GM19238 (cell line): ENCODE results near the gene CXorf49.
"Not testable (repeated sequence)": the region's sequence is repeated elsewhere in the genome, so short reads cannot be mapped to it uniquely, and the experiment has no call there.

ENCODE experiments used
- DNase-seq: peaks from one replicate; pipeline ENCODE4 v3.0.0; 2011; ENCODE audit warnings: low spot score; ENCODE audit not compliant: insufficient read length

CXorf49 gene

DNA sequence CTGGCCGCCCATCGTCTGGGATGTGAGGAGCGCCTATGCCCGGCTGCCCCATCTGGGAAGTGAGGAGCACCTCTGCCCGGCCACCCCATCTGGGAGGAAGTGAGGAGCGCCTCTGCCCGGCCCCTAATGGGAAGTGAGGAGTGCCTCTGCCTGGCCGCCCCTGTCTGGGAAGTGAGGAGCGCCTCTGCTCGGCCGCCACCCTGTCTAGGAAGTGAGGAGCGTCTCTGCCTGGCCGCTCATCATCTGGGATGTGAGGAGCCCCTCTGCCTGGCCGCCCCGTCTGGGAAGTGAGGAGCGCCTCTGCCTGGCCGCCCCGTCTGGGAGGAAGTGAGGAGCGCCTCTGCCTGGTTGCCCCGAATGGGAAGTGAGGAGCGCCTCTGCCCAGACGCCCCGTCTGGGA, 42.4 kb downstream of the CXorf49 start:
- not testable (repeated sequence) for DNase-seq

DNA sequence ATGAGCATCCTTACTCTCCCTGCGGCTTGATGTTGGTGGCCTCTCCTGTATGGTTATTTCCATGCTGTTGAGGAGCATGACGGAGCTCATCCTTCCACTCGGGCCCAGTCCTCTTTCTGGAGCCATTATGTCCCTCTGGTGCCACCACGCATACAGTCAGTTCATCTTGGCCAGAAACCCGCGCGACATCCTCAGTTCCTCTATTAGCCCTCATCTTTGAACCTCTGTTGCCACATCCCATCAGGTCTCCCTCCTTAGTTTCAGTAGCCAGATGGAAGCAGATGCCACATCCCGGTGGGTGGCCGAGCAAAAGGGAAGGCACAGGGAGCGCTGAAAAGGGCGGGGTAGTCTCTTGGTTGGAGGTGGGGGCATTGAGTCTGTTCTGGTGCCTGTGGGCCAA, 46.1 kb downstream of the CXorf49 start:
- DNase-seq: no peak

DNA sequence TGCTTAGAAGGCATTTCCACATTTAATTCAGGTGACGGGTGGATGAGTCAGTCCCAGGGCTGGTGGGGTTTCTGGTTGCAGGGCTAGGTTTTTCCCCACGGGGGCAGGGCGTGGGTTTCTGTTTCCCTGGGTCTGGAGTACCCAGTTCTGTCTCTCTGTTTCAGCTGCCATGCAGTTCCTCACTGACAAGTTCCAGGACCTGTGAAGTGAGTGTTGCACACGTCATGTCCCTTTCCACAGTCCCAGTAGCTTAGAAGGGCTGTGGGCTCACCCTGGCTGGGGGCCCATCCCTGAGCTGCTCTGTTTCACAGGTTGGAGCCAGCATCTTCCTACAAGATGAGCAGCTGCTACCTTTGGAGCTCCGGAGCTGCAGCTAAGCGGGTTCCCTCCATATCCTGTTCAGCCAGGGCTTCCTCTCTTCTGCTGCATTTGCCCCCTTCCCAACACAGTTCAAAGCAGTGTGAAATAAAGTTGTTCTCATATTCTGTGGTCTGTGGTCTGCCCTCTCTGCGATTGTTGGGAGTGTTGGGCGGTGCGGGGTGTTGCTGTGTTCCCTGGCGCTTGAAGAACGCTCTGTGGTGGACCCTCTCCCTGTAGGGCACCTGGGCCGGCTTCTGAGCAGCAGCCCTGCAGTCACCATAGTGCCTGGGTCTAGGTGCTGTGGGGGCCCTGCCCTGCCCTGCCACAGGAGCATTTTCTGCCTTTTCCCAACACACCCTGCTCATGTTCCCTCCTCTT, 46.9 kb downstream of the CXorf49 start:
- no peak for DNase-seq

DNA sequence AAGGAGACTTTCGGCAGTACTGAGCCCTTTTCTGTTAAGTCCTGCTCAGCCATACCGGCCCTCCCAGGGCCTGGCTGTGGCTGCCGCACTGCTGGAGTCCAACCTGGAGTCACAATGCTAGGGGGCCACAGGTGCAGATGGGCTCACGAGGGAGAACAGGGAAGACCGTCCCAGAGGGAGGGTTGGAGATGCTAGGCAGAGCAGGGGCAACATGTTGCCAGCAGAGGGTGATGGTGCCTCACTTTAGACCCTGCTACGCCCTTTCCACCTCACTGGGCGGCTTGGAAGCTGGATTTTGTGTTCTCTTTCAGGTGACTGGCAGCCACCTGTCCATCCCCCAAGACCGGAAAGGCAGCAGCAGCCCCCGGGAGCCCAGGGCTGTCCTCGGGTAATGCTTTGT, 48.1 kb downstream of the CXorf49 start:
- DNase-seq: not testable (repeated sequence)

DNA sequence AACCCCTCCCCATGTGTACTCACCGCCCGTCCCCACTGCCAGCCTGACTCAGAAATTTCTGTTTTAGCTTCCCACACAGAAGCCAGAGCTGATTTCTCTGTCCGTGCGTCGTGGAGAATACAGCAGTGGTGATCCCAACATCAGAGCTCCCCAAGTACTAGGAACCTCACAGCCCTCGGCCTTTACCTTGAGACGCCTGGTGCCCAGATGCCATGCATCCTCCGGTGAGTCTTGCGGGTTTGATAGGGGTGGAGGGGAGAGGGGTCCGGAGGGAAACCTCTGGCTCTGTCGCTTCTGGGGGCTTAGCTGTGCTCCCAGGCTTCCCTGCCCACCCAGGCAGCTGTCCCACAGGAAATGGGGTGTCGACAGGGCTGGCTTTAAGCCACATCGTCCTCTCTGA, 48.6 kb downstream of the CXorf49 start:
- DNase-seq: no peak

DNA sequence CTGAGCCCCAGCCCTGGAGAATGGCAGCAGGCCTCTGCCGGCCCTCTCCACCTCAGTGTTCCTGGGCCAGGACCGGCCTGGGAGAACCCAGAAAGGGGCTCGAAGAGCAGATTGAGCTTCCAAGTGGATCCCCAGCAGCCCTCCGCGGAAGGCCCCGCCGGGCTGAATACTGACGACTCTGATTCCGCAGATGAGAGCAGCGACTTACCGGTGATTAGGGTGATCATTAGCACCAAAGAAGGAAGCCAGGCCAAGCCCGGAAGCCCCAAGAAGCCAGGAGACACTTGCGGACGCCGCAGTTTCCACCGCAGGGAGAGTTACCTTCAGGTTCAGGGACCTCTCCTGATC, 49.9 kb downstream of the CXorf49 start:
- no peak for DNase-seq

DNA sequence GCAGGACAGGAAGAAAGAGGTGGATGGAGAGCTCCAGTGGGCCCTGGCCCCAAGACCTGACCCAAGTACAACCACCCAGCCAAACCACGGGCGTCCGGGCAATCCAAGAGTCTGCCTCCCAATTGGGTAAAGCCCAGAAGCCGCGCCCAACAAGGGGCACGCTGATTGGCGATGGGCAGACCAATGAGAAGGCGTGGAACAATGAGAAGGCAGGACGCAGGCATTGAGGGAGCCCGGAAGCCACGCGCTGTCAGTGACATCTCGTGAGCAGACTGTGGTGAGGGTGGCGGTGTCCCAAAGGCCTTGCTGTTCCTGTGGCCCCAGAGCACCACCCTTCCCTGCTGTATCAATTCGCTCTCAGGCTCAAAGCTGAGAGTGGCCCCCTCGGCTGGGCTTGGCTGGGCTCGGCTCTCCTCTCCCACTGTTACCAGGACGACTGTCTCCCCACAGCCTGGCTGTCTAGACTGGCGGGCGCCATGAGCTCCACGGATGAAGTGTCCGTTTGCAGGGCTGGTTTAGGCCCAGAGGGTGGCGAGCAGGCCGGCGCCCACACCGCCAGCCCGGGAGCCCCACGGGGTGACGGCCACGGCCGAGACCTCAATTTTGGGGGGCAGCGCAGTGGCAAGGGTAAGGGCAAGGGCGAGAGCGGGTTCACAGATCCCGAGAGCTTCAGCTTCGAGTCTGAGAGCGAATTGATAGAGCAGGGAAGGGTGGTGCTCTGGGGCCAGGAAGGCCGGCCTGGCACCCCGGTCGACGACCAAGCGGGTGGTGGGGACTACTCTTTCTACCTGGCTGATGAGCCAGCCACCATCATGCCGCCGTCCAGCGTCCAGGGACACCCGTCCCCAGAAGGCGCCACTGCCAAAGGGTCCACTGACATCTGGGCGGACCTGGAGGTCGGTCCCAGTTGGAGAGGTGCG, 50.5 kb downstream of the CXorf49 start, which contains the start of gene LOC101059915:
Gene LOC101059915, plus strand, starts transcription at position 219 of the 920 bp plus-strand sequence.
- DNase-seq: no peak

DNA sequence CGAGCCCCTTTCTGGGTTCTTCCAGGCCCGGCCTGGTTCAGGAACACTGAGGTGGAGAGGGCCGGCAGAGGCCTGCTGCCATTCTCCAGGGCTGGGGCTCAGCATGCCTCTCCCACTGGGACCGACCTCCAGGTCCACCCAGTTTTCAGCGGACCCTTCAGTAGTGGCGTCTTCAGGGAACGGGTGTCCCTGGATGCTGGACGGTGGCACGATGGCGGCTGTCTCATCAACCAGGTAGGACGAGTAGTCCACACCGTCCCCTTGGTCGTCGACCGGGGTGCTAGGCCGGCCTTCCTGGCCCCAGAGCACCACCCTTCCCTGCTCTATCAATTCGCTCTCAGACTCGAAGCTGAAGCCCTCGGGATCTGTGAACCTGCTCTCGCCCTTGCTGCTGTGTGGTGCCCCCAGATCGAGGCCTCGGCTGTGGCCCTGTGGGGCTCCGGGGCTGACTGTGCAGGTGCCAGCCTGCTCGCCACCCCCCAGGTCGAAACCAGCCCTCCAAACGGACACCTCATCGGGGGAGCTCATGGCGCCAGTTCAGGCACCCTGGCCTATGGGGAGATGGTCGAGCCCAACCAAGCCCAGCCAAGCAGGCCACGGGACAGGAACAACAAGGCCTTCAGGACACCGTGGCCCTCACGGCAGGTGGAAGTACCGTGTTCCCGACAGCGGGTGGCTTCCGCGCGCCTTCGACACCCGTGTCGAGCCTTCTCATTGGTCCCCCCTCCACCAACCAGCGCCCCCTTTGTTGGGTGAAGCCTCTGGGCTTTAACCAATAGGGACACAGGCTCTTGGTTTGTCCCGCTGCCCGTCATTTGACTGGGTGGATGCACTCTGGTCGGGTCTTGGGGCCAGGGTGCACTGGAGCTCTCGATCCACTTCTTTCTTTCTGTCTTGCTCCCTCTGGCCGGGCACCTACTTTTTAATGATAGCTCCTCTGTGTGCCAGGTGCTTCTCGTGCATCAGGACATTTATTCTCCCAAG, 51.6 kb downstream of the CXorf49 start:
- no peak for DNase-seq

DNA sequence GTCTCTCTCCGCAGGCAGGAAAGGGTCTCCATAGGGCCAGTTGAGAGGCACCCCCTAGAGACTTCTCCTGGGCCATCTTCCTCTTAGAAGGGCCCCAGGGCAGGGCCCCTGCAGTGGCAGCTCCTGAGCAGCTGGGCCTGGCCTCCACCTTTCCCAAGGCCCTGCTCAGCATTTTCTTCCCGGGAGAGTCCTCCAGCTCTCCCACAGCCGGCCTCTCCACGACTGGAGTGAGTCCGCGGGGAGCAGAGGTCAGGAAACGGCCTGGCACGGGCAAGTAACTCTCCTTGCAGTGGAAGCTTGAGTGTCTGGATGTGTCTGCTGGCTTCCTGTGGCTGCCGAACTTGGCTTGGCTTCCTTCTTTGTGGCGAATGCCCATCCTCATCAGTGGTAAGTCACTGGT, 52.3 kb downstream of the CXorf49 start:
- no peak for DNase-seq

DNA sequence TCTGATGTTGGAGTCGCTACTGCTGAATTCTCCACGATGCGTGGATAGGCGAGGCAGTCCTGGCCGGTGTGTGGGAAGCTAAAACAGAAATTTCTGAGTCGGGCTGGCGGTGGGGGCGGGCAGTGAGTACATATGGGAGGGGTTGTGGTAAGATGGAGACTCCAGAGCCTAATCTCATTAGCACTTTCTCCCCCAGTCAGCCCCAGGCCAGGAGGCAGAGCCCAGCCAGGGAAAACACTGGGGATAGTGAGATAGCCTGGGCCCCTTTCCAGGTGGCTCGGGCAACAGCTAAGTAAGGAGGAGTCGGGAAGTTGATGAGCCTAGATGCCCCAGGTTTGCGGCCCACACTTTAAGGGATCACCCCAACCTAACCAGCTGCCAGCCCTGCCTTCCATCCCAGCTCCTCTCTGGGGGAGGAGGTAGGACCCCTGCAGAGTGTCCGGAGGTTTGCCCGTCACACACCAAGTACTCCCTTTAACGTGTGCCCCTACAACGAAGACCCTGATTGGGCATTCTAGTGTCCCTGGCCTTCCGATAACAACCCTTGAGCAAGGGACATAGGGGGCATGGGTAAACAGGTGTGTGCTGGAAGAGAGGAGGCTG, 53.1 kb downstream of the CXorf49 start:
- DNase-seq: no peak
